ENCODE data around the gene RIN3. TPM values are rescaled to one million over a fixed set of nuclear protein-coding genes. Genes with fewer than 3 reads are reported as not detected.

The RIN3 gene
- total RNA-seq, 3 donors from 2014 or later, result 10.7 to 19.7 (median 12.1) TPM

- intact Hi-C loops (cut with DNase I; ENCODE audit: low total_unique reads), result no loop called here
- no peaks in the 10 kb centered on the region for H3K36me3 ChIP-seq
- TF ChIP-seq, protein P1, sequence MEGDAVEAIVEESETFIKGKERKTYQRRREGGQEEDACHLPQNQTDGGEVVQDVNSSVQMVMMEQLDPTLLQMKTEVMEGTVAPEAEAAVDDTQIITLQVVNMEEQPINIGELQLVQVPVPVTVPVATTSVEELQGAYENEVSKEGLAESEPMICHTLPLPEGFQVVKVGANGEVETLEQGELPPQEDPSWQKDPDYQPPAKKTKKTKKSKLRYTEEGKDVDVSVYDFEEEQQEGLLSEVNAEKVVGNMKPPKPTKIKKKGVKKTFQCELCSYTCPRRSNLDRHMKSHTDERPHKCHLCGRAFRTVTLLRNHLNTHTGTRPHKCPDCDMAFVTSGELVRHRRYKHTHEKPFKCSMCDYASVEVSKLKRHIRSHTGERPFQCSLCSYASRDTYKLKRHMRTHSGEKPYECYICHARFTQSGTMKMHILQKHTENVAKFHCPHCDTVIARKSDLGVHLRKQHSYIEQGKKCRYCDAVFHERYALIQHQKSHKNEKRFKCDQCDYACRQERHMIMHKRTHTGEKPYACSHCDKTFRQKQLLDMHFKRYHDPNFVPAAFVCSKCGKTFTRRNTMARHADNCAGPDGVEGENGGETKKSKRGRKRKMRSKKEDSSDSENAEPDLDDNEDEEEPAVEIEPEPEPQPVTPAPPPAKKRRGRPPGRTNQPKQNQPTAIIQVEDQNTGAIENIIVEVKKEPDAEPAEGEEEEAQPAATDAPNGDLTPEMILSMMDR (IDR thresholded peaks at IDR 0.05), result no peak
- TF ChIP-seq POLR2AphosphoS5 (IDR thresholded peaks at IDR 0.05), result no peak
- TF ChIP-seq POLR2A (IDR thresholded peaks at IDR 0.05), result no peak
Observed at GRCh38 chr14:92560106-92560865, 46.7 kb downstream of the RIN3 start.

GRCh38 chr14:92561906-92562479 is 48.4 kb downstream of the RIN3 start:
- Histone ChIP-seq H3K27me3 (no peaks in the 10 kb centered on the region), H3K36me3 (no peaks in the 10 kb centered on the region), H3K9me3 (peaks cover 2 to 6% of the 10 kb centered on the region in 2 donors), H3K4me3 (no peak overlapping the region), H3K27ac (no peak overlapping the region), H3K4me1 (no peaks in the 10 kb centered on the region)
- TF ChIP-seq POLR2A (IDR thresholded peaks at IDR 0.05), result no peak
- TF ChIP-seq, protein P1 (IDR thresholded peaks at IDR 0.05), result no peak
- no peak for TF ChIP-seq POLR2AphosphoS5 (IDR thresholded peaks at IDR 0.05)
- intact Hi-C loops (cut with DNase I; ENCODE audit: low total_unique reads), result no loop called here
- DNase-seq (ENCODE audit: low spot score in 2 of 2), result no peak

More at GRCh38 chr14:92560106-92560865, 46.7 kb downstream of the RIN3 start:
- H3K9me3 ChIP-seq, result no peaks in the 10 kb centered on the region
- no peak overlapping the region for H3K4me3 ChIP-seq
- H3K4me1 ChIP-seq, result no peaks in the 10 kb centered on the region
- H3K27ac ChIP-seq, result no peak overlapping the region
- no peaks in the 10 kb centered on the region for H3K27me3 ChIP-seq
- DNase-seq (ENCODE audit: low spot score in 2 of 2), result no peak

DNA sequence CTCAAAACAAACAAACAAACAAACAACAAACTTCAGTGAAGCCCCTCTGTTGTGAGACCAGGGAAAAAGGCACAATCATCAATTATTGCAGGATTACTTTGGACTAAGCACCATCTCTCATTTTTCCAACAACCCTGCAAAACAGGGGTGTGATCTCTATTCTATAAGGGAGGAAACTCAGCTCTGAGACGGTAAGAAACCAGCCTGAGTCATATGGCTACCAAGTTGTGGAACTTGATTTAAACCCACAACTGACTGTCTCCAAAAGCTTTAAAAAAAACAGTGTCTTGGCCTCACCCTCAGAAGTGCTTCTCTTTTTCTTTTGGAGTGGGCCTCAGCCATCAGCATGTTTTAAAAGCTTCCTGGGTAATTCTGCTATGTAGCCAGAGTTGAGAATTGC is 49.8 kb downstream of the RIN3 start:
- Histone ChIP-seq H3K4me3 (no peak overlapping the region), H3K36me3 (no peaks in the 10 kb centered on the region), H3K4me1 (no peaks in the 10 kb centered on the region), H3K27ac (no peak overlapping the region), H3K27me3 (no peaks in the 10 kb centered on the region), H3K9me3 (peaks cover 8 to 11% of the 10 kb centered on the region in 2 donors)
- intact Hi-C loops (cut with DNase I; ENCODE audit: low total_unique reads), result no loop called here
- no peak for DNase-seq (ENCODE audit: low spot score in 2 of 2)
- TF ChIP-seq POLR2AphosphoS5 (IDR thresholded peaks at IDR 0.05) (no peak), POLR2A (IDR thresholded peaks at IDR 0.05) (no peak)
- TF ChIP-seq, protein P1 (IDR thresholded peaks at IDR 0.05), result no peak

GRCh38 chr14:92563765-92564285 is 50.2 kb downstream of the RIN3 start:
- H3K4me3 ChIP-seq, result no peak overlapping the region
- TF ChIP-seq POLR2A (IDR thresholded peaks at IDR 0.05), result no peak
- TF ChIP-seq, protein P1 (IDR thresholded peaks at IDR 0.05), result no peak
- no peak for TF ChIP-seq POLR2AphosphoS5 (IDR thresholded peaks at IDR 0.05)
- H3K27me3 ChIP-seq, result no peaks in the 10 kb centered on the region
- H3K4me1 ChIP-seq, result no peaks in the 10 kb centered on the region
- DNase-seq (ENCODE audit: low spot score in 2 of 2), result no peak
- H3K9me3 ChIP-seq, result peaks cover 8 to 11% of the 10 kb centered on the region in 2 donors
- H3K36me3 ChIP-seq, result no peaks in the 10 kb centered on the region
- intact Hi-C loops (cut with DNase I; ENCODE audit: low total_unique reads), result no loop called here
- H3K27ac ChIP-seq, result no peak overlapping the region
